MM.1S (cell line): Measurements from ENCODE around the gene MARCKS.

Source experiments
- DNase-seq: peaks from one replicate; pipeline ENCODE4 v3.0.0-alpha.2; 2015
- H2AFZ ChIP-seq: fragments of 300-600 bp; sonication (generic); 2 replicates; pipeline ENCODE4 v1.6.0; 2016; ENCODE audit warnings: antibody characterized with exemption, low read length
- H3F3A ChIP-seq: fragments of 300-600 bp; sonication (generic); 2 replicates; pipeline ENCODE4 v1.6.1; 2016; ENCODE audit warnings: mild to moderate bottlenecking, antibody characterized with exemption, low read length, moderate library complexity, mixed read lengths; ENCODE audit not compliant: insufficient read depth
- H3K27ac ChIP-seq: fragments of 300-600 bp; sonication (generic); 2 replicates; pipeline ENCODE4 v1.5.1; 2016; ENCODE audit warnings: mild to moderate bottlenecking, low read length
- H3K27me3 ChIP-seq: fragments of 300-600 bp; sonication (generic); replicated peaks from 2 replicates; pipeline ENCODE4 v1.6.0; 2016; ENCODE audit warnings: low read length; ENCODE audit not compliant: insufficient read depth
- H3K36me3 ChIP-seq: fragments of 300-600 bp; sonication (generic); replicated peaks from 2 replicates; pipeline ENCODE4 v1.6.1; 2016; ENCODE audit warnings: mild to moderate bottlenecking, low read length, mixed read lengths; ENCODE audit not compliant: insufficient read depth
- H3K4me1 ChIP-seq: fragments of 300-600 bp; sonication (generic); 2 replicates; pipeline ENCODE4 v1.6.1; 2016; ENCODE audit warnings: low read length, mixed read lengths
- H3K4me2 ChIP-seq: fragments of 300-600 bp; sonication (generic); 2 replicates; pipeline ENCODE4 v1.6.0; 2016; ENCODE audit warnings: low read depth, low read length
- H3K4me3 ChIP-seq: fragments of 300-600 bp; sonication (generic); 2 replicates; pipeline ENCODE4 v1.5.1; 2016; ENCODE audit warnings: low read length, mixed read lengths
- H3K79me2 ChIP-seq: fragments of 300-600 bp; sonication (generic); 2 replicates; pipeline ENCODE4 v1.6.1; 2016; ENCODE audit warnings: mixed run types, low read length, mixed read lengths
- H3K9ac ChIP-seq: fragments of 300-600 bp; sonication (generic); 2 replicates; pipeline ENCODE4 v1.6.1; 2016; ENCODE audit warnings: low read length, mixed read lengths
- H3K9me2 ChIP-seq: fragments of 300-600 bp; sonication (generic); replicated peaks from 2 replicates; pipeline ENCODE4 v1.6.1; 2016; ENCODE audit warnings: mild to moderate bottlenecking, low read length, mixed read lengths; ENCODE audit not compliant: insufficient read depth
- H3K9me3 ChIP-seq: fragments of 300-600 bp; sonication (generic); replicated peaks from 2 replicates; pipeline ENCODE4 v1.6.1; 2016; ENCODE audit warnings: mild to moderate bottlenecking, low read length, mixed read lengths; ENCODE audit not compliant: insufficient read depth
- H4K20me1 ChIP-seq: fragments of 300-600 bp; sonication (generic); 2 replicates; pipeline ENCODE4 v1.6.1; 2016; ENCODE audit warnings: mild to moderate bottlenecking, low read length, moderate library complexity, mixed read lengths; ENCODE audit not compliant: insufficient read depth
- CTCF ChIP-seq: fragments of 300-600 bp; sonication (generic); IDR thresholded peaks from 2 replicates; pipeline ENCODE4 v1.5.1; 2016; ENCODE audit warnings: antibody characterized with exemption, low read length, mixed read lengths
- EZH2 ChIP-seq: fragments of 300-600 bp; sonication (generic); optimal IDR thresholded peaks from 2 replicates; pipeline ENCODE3; 2017; ENCODE audit warnings: low read depth, mild to moderate bottlenecking, antibody characterized with exemption, low read length, mixed read lengths
- EZH2phosphoT487 ChIP-seq: fragments of 300-600 bp; sonication (generic); IDR thresholded peaks from 2 replicates; pipeline ENCODE4 v1.6.1; 2018; ENCODE audit warnings: antibody characterized with exemption, low read length

The MARCKS gene

GRCh38 chr6:113857556-113858479 is 673 bp downstream of the MARCKS start:
- H3K79me2 ChIP-seq = peaks cover 34% of the 10 kb centered on the region
- peak overlapping the region; percentile 96 for H3K9ac ChIP-seq
- no peaks in the 10 kb centered on the region for H3K36me3 ChIP-seq
- no peaks in the 10 kb centered on the region for H3K9me3 ChIP-seq
- TF ChIP-seq EZH2phosphoT487 (no peak), CTCF (no peak), EZH2 (no peak)
- no peaks in the 10 kb centered on the region for H3K27me3 ChIP-seq
- H3K4me1 ChIP-seq = peaks cover 7% of the 10 kb centered on the region; the same call in 1 of the 2 replicates
- DNase-seq = peak; percentile 46
- peak overlapping the region; percentile 99 for H3K4me3 ChIP-seq
- H4K20me1 ChIP-seq = no peaks in the 10 kb centered on the region; the same call in 1 of the 2 replicates
- H2AFZ ChIP-seq = peak overlapping the region; percentile 68
- H3F3A ChIP-seq = peaks cover 27% of the 10 kb centered on the region
- H3K4me2 ChIP-seq = peak overlapping the region; percentile 98
- H3K9me2 ChIP-seq = no peaks in the 10 kb centered on the region
- peak overlapping the region; percentile 97 for H3K27ac ChIP-seq

GRCh38 chr6:113858480-113859348 is 1.6 kb downstream of the MARCKS start:
- no peaks in the 10 kb centered on the region for H3K27me3 ChIP-seq
- TF ChIP-seq EZH2phosphoT487 (no peak), CTCF (peak; percentile 78), EZH2 (no peak)
- H3K36me3 ChIP-seq = no peaks in the 10 kb centered on the region
- DNase-seq = peak; percentile 97
- H3F3A ChIP-seq = peaks cover 27% of the 10 kb centered on the region
- peak overlapping the region; percentile 97 for H3K27ac ChIP-seq
- H3K4me2 ChIP-seq = peak overlapping the region; percentile 98
- peak overlapping the region; percentile 99 for H3K4me3 ChIP-seq
- H3K79me2 ChIP-seq = peaks cover 34% of the 10 kb centered on the region
- no peaks in the 10 kb centered on the region for H3K9me3 ChIP-seq
- peak overlapping the region; percentile 96 for H3K9ac ChIP-seq
- no peaks in the 10 kb centered on the region; the same call in 1 of the 2 replicates for H4K20me1 ChIP-seq
- H3K9me2 ChIP-seq = no peaks in the 10 kb centered on the region
- peak overlapping the region; percentile 68 for H2AFZ ChIP-seq
- peaks cover 7% of the 10 kb centered on the region; the same call in 1 of the 2 replicates for H3K4me1 ChIP-seq

GRCh38 chr6:113859349-113860180 is 2.4 kb downstream of the MARCKS start:
- no peak for DNase-seq
- Histone ChIP-seq H3K4me2 (peak overlapping the region; percentile 67), H3K9me2 (no peaks in the 10 kb centered on the region), H3K9ac (peak overlapping the region; percentile 44; the same call in 1 of the 2 replicates), H3K4me1 (no peaks in the 10 kb centered on the region), H3K4me3 (peak overlapping the region; percentile 58), H3K36me3 (no peaks in the 10 kb centered on the region), H4K20me1 (no peaks in the 10 kb centered on the region; the same call in 1 of the 2 replicates), H2AFZ (no peak overlapping the region), H3K27ac (no peak overlapping the region), H3K79me2 (peaks cover 34% of the 10 kb centered on the region), H3K27me3 (no peaks in the 10 kb centered on the region), H3F3A (peaks cover 27% of the 10 kb centered on the region), H3K9me3 (no peaks in the 10 kb centered on the region)
- TF ChIP-seq CTCF (no peak), EZH2 (no peak), EZH2phosphoT487 (no peak)
